ENCODE data around the gene NBEA.

NBEA gene

GRCh38 chr13:35292329-35292728 lies 350.3 kb downstream of the NBEA start:
- no peak for DNase-seq

DNA sequence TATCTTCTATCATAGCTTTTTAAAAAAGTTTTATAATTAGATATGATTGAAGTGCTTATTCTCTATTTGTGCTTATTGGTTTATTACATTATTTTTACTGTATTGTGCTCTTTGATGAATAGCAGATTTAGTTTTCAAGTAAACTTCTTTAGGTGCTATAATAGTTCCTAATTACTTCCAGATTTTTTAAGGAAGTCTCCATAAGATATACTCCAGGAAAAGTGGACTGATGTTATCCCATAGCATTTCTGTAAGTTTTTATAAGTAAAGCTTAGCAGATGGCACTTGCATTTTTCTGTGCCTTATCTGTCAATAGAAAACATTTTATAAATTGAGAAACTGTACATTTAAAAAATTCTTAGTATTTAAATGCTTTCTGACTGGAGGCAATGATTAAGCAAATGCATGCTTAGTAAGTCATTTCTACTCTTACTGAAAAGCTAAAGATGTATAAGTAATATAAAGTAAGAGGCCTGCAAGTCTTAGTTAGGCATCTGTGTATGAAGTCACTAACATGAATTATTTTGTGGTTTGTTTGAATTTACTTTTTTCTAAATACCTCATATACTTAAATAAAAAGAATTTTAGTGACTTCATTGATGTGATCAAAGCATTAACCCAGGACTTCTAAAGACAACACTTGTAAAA lies 351.6 kb downstream of the NBEA start:
- DNase-seq = no peak

GRCh38 chr13:35309706-35310105 lies 367.6 kb downstream of the NBEA start:
- DNase-seq = no peak

DNA sequence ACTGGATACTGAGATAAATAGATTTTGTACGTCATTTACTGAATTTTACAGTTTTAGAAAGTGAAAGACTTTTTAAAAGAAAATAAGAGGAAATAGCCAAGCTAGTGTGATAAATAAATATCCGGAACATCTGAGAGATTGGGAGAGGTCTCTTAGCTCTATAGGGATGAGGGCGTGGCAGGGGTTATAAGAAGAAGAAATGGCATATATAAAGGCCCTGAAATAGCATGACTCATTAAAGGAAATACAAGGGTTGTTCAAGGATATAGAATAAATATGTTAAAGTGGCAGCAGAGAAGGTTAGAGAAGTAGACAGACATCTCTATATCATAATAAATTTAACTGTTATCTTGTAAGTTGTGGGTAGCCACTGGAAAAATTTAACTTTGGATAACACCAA lies 390.1 kb downstream of the NBEA start:
- no peak for DNase-seq

DNA sequence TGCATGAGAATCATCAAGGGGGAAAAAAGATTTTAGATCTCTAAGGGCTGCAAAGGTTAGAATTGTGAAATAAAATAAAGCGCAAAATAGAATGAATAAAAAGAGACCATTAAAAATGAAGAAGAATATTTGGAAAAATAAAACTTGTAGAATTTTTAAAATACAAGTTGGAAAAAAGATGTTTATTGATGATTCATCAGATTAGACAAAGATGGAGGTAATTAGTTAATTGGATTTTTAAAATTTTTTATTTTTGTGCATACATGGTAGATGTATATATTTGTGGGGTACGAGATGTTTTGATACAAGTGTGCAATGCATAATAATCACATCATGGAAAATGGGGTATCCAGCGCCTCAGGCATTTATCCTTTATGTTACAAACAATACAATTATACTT lies 391.1 kb downstream of the NBEA start:
- DNase-seq = no peak

DNA sequence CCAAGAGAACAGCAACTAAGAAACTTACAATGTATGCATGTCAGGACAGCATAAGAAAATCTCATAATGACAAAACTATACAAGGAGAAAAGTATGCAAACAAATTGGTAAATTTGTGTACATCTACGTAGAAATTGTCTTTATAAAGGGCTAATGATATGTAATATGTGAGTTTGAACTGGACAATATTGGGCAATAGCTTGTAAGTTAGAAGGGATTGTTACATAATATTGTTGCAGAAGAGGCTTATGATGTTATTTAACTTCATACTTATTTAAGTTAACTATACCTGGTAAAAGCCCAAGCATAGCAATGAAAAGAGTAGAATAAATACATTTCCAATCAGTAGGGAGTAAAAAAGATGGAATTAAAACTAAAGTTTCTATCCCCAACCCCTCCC lies 400.4 kb downstream of the NBEA start:
- no peak for DNase-seq

DNA sequence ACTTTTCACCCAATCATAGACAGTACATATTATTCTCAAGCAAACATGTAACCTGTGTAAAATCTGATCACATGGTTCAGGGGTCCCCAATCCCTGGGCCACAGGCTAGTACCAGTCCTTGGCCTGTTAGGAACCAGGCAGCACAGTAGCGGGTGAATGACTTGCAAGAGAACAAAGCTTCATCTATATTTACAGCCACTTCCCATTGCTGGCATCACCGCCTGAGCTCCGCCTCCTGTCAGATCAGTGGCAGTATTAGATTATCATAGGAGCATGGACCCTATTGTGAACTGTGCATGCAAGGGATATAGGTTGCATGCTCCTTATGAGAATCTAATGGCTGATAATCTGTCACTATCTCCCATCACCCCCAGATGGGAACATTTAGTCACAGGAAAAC lies 401.3 kb downstream of the NBEA start:
- DNase-seq = no peak

DNA sequence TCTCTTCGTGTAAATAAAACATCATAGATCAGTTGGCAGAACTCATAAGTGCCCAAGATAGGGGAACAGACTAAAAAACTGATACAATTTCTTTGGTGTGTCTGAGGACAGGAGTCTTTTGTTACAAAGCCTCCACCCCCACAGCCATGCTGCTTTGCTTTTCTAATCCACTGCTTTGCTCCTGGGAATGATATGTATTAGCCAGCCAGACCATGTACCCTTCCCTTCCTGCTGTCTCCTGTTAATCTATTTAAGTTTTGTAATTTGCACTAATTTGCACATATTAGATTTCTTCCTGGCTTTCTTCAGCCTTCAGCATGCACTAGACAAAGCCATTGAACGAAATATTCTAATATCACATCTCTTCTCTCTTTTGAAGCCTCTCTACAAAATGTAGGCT lies 403.9 kb downstream of the NBEA start:
- no peak for DNase-seq

GRCh38 chr13:35346494-35346893 lies 404.4 kb downstream of the NBEA start:
- no peak for DNase-seq

- no peak for DNase-seq
Measured at GRCh38 chr13:35347679-35348205, 405.7 kb downstream of the NBEA start.

DNA sequence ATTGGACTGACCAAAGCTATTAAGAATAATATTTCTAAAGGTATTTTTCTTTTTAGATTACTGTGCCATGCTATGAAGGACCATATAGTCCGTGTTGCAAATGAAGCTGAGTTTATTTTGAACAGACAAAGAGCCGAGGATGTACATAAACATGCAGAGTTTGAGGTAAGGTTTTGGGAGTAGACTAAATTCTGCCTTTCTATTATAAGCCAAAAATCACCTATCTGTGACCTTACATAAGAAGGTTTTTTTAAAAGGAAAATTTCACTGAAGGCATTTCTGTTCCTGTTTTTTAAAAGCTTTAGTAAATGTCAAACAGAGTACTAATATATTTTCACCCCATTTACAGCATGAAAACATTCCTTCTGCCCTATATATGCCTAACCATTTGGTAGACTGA lies 407.0 kb downstream of the NBEA start:
- no peak for DNase-seq

DNA sequence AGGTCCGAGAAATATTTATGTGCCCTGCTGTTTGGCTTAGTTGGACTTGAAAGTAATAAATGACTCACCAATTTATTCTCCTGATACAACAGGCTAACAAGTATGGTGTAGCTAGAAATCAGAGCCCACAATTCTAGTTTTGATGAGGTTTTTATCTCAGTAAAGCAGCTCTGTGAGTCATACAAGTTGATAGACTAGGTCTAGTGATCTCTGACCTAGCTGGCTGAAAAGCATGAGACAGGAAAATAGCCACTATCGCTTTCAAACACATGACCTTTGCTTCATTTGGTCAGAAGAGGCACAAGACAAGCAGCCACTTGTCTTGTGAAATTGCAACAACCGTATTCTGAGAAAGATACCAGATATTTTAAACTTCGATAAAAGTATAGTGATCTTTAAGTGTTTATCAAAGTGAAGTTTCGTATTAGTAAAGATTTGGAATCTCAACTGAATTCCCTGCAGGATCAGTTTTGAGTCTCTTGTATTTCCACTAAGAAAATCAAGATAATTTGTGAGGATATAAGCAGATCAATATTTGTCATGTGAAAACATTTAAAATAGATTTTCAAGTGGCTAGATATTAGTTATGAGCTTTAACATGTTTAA lies 407.7 kb downstream of the NBEA start:
- DNase-seq = no peak

DNA sequence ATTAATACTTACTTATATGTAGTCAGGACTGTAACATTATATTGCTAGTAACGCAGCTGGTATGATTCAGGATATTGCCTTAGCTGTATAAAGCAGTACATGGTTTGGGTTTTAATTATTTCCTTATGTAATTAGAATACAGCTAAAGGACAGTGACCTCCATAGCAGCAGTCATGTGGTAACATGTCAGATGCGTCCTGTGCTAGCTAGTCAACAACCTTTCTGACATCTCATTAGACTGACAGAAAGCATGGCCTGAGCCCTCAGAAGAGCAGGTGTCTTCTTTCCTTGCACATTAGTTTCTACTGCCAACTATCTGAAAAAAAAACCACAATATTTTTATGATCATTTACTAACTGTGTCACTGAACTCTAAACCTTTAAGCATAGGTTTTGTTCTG lies 412.2 kb downstream of the NBEA start:
- DNase-seq = no peak

DNA sequence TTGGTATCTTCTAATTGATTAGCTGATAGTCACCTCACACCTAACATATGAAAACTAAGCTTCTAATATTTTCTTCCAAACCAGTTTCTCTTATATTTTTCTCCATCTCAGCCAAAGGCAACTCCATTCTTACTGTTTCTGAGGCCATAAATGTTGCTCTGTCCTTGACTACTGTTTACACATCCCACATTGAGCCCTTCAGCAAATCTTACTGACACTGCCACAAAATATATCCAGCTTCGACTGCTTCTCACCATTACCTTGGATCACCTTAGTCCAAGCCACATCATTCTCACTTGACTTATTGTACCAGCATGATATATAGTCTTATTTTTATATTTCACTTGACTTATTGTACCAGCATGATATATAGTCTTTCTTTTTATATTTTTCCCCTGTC lies 412.8 kb downstream of the NBEA start:
- DNase-seq = no peak

- DNase-seq = no peak
Measured at GRCh38 chr13:35356572-35356971, 414.5 kb downstream of the NBEA start.

GRCh38 chr13:35365883-35366282 lies 423.8 kb downstream of the NBEA start:
- DNase-seq = no peak

DNA sequence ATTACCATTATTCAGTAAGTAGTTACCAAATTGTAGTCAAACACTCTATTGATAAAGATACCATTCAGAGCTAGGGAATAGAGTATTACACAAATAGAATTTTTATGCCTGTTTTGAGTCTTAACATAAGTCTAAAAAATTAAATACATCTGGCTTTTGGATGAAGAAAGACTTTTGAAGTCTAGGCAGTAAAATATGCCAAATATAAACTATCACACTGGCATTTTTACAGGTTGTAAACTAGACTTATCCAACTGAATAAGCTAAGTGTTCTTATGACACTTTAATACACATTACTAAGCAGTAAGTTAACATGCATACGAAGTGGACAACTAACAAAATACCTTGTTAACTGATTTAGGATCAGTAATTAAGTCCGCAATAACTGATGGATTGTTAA lies 425.5 kb downstream of the NBEA start:
- no peak for DNase-seq

DNA sequence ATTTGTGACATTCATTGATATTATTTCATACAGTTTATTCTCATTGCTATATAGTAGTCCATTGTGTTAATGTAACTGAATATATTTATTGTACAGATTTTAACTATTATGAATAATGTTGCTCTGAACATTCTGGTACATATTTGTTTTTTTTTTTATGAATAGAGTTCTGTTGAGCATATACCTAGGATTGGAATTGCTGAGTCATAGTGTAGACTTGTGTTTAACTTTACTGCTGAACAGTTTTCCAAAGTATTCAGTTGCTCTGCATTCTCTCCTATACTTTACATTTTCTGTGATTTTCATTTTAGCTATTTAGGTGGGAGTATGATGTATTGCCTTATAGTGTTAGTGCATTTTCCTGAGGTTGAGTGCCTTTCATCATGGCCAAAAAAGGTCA lies 436.9 kb downstream of the NBEA start:
- no peak for DNase-seq

DNA sequence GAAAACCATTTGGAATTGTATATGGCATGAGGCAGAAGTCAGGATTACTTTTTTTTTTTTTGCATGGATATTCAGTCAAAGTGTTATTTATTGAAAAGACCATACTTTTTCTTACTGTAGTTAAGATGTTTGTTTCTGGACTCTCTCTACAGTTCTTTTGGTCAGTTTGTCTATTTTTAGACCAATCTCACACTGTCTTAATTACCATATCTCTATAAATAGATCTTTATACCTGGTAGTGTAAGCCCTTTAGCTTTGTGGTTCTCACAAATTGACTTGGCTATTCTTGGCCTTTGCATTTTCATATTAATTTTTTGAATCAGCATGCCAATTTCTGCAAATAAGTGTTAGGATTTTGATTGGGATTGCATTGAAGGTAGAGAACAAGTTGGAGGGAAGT lies 437.6 kb downstream of the NBEA start:
- DNase-seq = no peak

GRCh38 chr13:35387682-35388250 lies 445.7 kb downstream of the NBEA start:
- no peak for DNase-seq

GRCh38 chr13:35388441-35389355 lies 446.6 kb downstream of the NBEA start:
- DNase-seq = no peak

GRCh38 chr13:35389535-35389934 lies 447.5 kb downstream of the NBEA start:
- DNase-seq = no peak

GRCh38 chr13:35392768-35393167 lies 450.7 kb downstream of the NBEA start:
- DNase-seq = no peak

- no peak for DNase-seq
Measured at GRCh38 chr13:35393886-35394285, 451.8 kb downstream of the NBEA start.

All from NCI-H526 treated with DMSO at 0.1 percent for 48 hours (cell line).